Sigmoid colon (tissue), 7 donors: ENCODE results near the gene RELA. TPM values are rescaled to one million over a fixed set of nuclear protein-coding genes. Genes with fewer than 3 reads are reported as not detected.

Source experiments
- DNase-seq: peaks from one replicate; pipeline ENCODE4 v3.0.0-alpha.2; 2019
- H3K27ac ChIP-seq, 4 donors: fragments of 200-600 bp; sonication (generic); one replicate each; pipeline ENCODE4 v1.5.1; 2016 to 2019; ENCODE audit warnings: mild to moderate bottlenecking in 1 of 4
- H3K27me3 ChIP-seq, 3 donors: fragments of 200-600 bp; sonication (generic); one replicate each; pipeline ENCODE4 v1.5.1; 2019; ENCODE audit warnings: mild to moderate bottlenecking in 1 of 3
- H3K36me3 ChIP-seq, 4 donors: fragments of 200-600 bp; sonication (generic); one replicate each; pipeline ENCODE4 v1.5.1; 2016 to 2019
- H3K4me1 ChIP-seq, 4 donors: fragments of 200-600 bp; sonication (generic); one replicate each; pipeline ENCODE4 v1.5.1; 2017 to 2019
- H3K4me3 ChIP-seq, 4 donors: fragments of 200-600 bp; sonication (generic); one replicate each; pipeline ENCODE4 v1.5.1; 2017 to 2019; ENCODE audit warnings: mild to moderate bottlenecking in 2 of 4, moderate library complexity in 1 of 4
- H3K9me3 ChIP-seq, 4 donors: fragments of 200-600 bp in 3 of 4; sonication (generic) in 3 of 4; one replicate each; pipeline versions ENCODE4 v1.5.1 to v1.6.1; 2013 to 2019
- CTCF ChIP-seq, 4 experiments: fragments of 450-650 bp in 3 of 4; fragments of 200-600 bp in 1 of 4; IDR thresholded peaks; one replicate each; pipeline ENCODE4 v1.5.1; 2016 to 2019; ENCODE audit warnings: antibody characterized with exemption in 4 of 4, mild to moderate bottlenecking in 3 of 4, moderate library complexity in 2 of 4
- EP300 ChIP-seq, 4 donors: sonication (generic); formaldehyde crosslinking; IDR thresholded peaks; one replicate each; pipeline ENCODE4 v1.6.1; 2017; ENCODE audit warnings: antibody characterized with exemption in 4 of 4
- POLR2A ChIP-seq, 2 donors: fragments of 450-650 bp; IDR thresholded peaks; one replicate each; pipeline ENCODE4 v1.6.1; 2016; ENCODE audit warnings: antibody characterized with exemption in 2 of 2, mild to moderate bottlenecking in 2 of 2, moderate library complexity in 2 of 2
- POLR2AphosphoS5 ChIP-seq, 4 donors: sonication (generic); formaldehyde crosslinking; IDR thresholded peaks; one replicate each; pipeline ENCODE4 v1.6.1; 2017; ENCODE audit warnings: antibody characterized with exemption in 4 of 4
- WGBS, 2 donors: extraction: QIAGEN DNeasy Blood & Tissue Kit; methylation state at CpG; one replicate each; pipeline ENCODE4 v1.1.7; 2013; 5-methylcytosine and 5-hydroxymethylcytosine counted together
- intact Hi-C: fragments of 100-400 bp; cut with DNase I; formaldehyde crosslinking; loops from one replicate; pipeline ENCODE4 v1.15.1; 2023
- polyA plus RNA-seq, 3 donors: library from polyadenylated mRNA; stranded (reverse); fragments of 200-250 nt; gene quantifications; one replicate each; pipeline ENCODE4 v1.2.3, GENCODE V29; 2013
- total RNA-seq, 4 donors: library from RNA; depleted of rRNA; stranded (reverse); fragments of >200 nt; gene quantifications; one replicate each; pipeline ENCODE4 v1.1.0, GENCODE V29; 2016
- donor health status: healthy with polysubstance abuse.
- donor health status: Bipolar disorder and iron deficiency.
- donor health status: healthy.

Gene RELA
- total and polyA plus RNA-seq, 7 donors: 33.6 to 62.6 (median 44.8) TPM

DNA sequence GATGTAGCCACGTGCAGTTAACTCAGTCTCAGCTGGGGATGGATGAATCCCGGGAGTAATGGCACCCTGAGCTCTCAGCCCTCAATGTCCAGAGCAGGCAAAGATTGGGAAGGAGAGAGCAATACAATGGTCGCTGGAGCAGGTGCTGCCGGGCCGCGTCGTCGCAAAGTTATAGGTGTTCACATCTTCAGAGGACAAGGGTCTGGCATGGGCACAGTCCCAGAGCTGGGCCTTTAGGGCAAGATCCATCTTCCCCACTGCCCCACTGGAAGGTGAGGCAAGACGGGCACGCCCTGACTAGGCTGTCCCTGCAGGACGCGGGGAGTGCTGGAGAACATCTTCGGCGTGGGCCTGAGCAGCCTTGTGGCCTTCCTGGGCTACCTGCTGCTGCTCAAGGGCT lies 39.5 kb downstream of the RELA start:
- Histone ChIP-seq H3K27ac (no peak overlapping the region), H3K27me3 (no peaks in the 10 kb centered on the region), H3K9me3 (no peaks in the 10 kb centered on the region), H3K36me3 (peaks cover 40 to 99% (median 73%) of the 10 kb centered on the region in 4 donors), H3K4me3 (no peak overlapping the region), H3K4me1 (peaks cover 0 to 5% (median 2%) of the 10 kb centered on the region in 4 donors)
- intact Hi-C loops: loop anchor here (10.0 kb wide), 1 partner anchor 192 kb away; no protein-coding TSS in a partner anchor
- DNase-seq: no peak
- TF ChIP-seq POLR2AphosphoS5 (IDR thresholded peaks at IDR 0.05) (no peak), POLR2A (IDR thresholded peaks at IDR 0.05) (no peak)
- WGBS, 2 donors: 90 to 92% methylated on average over 14 of the region's 14 CpGs

GRCh38 chr11:65622011-65622410 lies 40.7 kb downstream of the RELA start:
- Histone ChIP-seq H3K9me3 (no peaks in the 10 kb centered on the region), H3K27ac (no peak overlapping the region), H3K27me3 (no peaks in the 10 kb centered on the region), H3K4me3 (no peak overlapping the region), H3K36me3 (peaks cover 46 to 98% (median 70%) of the 10 kb centered on the region in 4 donors), H3K4me1 (peaks cover 0 to 13% (median 7%) of the 10 kb centered on the region in 4 donors)
- TF ChIP-seq POLR2AphosphoS5 (IDR thresholded peaks at IDR 0.05) (no peak), CTCF (IDR thresholded peaks at IDR 0.05) (no peak), POLR2A (IDR thresholded peaks at IDR 0.05) (no peak), EP300 (IDR thresholded peaks at IDR 0.05) (no peak)
- WGBS, 2 donors: 96% methylated on average over 16 of the region's 16 CpGs
- DNase-seq: no peak
- intact Hi-C loops: loop anchor here (10.0 kb wide), 1 partner anchor 193 kb away; no protein-coding TSS in a partner anchor

DNA sequence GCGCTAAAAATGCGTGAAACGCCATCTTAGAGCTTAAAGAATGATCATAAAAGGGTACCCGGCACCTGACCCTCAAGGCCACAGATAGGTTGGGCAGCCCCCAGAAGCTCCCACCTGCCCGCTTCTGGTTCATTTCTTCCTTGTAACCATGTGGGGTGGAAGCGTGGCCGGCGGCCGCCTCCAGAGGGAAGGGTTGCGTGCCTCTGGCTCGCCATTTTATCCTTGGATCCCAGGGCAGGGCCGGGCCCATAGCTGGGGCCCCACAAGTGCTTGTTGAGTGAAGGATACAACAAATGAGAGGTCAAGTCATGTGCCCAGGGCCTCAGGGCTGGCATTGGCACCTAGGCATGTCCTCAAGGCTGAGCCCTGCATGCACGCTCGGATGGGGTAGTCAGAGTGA lies 41.3 kb downstream of the RELA start:
- no peaks in the 10 kb centered on the region for H3K27me3 ChIP-seq
- no peak for TF ChIP-seq EP300 (IDR thresholded peaks at IDR 0.05)
- TF ChIP-seq CTCF (IDR thresholded peaks at IDR 0.05): no peak
- TF ChIP-seq POLR2A (IDR thresholded peaks at IDR 0.05): no peak
- TF ChIP-seq POLR2AphosphoS5 (IDR thresholded peaks at IDR 0.05): no peak
- intact Hi-C loops: loop anchor here (10.0 kb wide), 1 partner anchor 193 kb away; no protein-coding TSS in a partner anchor
- no peak overlapping the region for H3K27ac ChIP-seq
- H3K36me3 ChIP-seq: peaks cover 46 to 93% (median 65%) of the 10 kb centered on the region in 4 donors
- WGBS, 2 donors: 96% methylated on average over 14 of the region's 14 CpGs
- H3K4me3 ChIP-seq: no peak overlapping the region
- H3K4me1 ChIP-seq: peaks cover 0 to 19% (median 13%) of the 10 kb centered on the region in 4 donors
- DNase-seq: no peak
- H3K9me3 ChIP-seq: no peaks in the 10 kb centered on the region

- intact Hi-C loops: loop anchor here (10.0 kb wide), 1 partner anchor 194 kb away; no protein-coding TSS in a partner anchor
- DNase-seq: no peak
- Histone ChIP-seq H3K36me3 (peaks cover 43 to 86% (median 62%) of the 10 kb centered on the region in 4 donors), H3K4me3 (no peak overlapping the region), H3K9me3 (no peaks in the 10 kb centered on the region), H3K27me3 (no peaks in the 10 kb centered on the region), H3K4me1 (peaks cover 0 to 20% (median 16%) of the 10 kb centered on the region in 4 donors), H3K27ac (no peak overlapping the region)
- no peak for TF ChIP-seq CTCF (IDR thresholded peaks at IDR 0.05)
- TF ChIP-seq POLR2AphosphoS5 (IDR thresholded peaks at IDR 0.05): no peak
- TF ChIP-seq POLR2A (IDR thresholded peaks at IDR 0.05): no peak
- TF ChIP-seq EP300 (IDR thresholded peaks at IDR 0.05): no peak
- 94% methylated on average over 19 of the region's 19 CpGs for WGBS, 2 donors
These were observed 42.0 kb downstream of the RELA start for GRCh38 chr11:65620666-65621065.

DNA sequence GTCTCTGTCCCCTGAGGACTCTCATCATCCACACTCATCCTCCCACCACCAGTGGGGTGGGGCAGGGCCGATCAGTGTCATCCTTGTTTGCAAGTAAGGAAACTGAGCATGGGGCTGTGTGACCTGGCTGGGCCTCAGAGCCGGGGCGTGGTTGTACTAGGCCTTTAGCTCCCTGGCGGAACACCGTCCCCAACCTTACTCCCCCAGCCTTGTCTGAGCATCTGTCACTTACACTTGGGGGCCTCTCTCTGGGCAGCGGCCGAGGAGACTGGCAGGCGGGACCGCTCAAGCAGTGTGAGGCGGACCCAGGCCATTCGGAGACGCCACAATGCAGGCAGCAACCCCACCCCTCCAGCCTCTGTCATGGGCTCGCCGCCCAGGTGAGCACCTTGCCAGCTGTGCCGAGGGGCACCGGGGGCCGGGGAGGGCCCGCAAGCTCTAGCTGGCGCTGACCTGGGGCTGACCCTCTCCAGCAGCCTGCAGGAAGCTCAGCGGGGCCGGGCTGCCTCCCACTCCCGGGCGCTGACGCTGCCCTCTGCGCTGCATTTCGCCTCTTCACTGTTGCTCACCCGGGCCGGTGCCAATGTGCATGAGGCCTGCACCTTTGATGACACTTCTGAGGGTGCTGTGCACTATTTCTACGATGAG lies 43.3 kb downstream of the RELA start:
- intact Hi-C loops: loop anchor here (10.0 kb wide), 1 partner anchor 505 kb away; the partner anchor contains the start of genes TM7SF2 and ZNHIT2
- peaks cover 36 to 73% (median 50%) of the 10 kb centered on the region in 4 donors for H3K36me3 ChIP-seq
- H3K4me3 ChIP-seq: no peak overlapping the region
- no peaks in the 10 kb centered on the region for H3K9me3 ChIP-seq
- no peak for DNase-seq
- no peak overlapping the region for H3K27ac ChIP-seq
- peaks cover 0 to 22% (median 18%) of the 10 kb centered on the region in 4 donors for H3K4me1 ChIP-seq
- TF ChIP-seq POLR2A (IDR thresholded peaks at IDR 0.05): no peak
- no peak for TF ChIP-seq EP300 (IDR thresholded peaks at IDR 0.05)
- TF ChIP-seq CTCF (IDR thresholded peaks at IDR 0.05): no peak
- TF ChIP-seq POLR2AphosphoS5 (IDR thresholded peaks at IDR 0.05): no peak
- WGBS, 2 donors: 94 to 96% methylated on average over 29 of the region's 29 CpGs
- no peaks in the 10 kb centered on the region for H3K27me3 ChIP-seq
